Stimulated activated CD8-positive, alpha-beta memory T cell treated with anti-CD3 and anti-CD28 coated beads, Interleukin-15, amount 100 ng/mL, for 48 hours (primary cell): ENCODE data around the gene PYCARD.
"Not testable (repeated sequence)": the region's sequence is repeated elsewhere in the genome, so short reads cannot be mapped to it uniquely, and the experiment has no call there.

Source experiments
- DNase-seq, 2 donors: peaks; one replicate each; pipeline ENCODE4 v3.0.0-alpha.2; 2020; ENCODE audit warnings: low read depth in 2 of 2

PYCARD gene

DNA sequence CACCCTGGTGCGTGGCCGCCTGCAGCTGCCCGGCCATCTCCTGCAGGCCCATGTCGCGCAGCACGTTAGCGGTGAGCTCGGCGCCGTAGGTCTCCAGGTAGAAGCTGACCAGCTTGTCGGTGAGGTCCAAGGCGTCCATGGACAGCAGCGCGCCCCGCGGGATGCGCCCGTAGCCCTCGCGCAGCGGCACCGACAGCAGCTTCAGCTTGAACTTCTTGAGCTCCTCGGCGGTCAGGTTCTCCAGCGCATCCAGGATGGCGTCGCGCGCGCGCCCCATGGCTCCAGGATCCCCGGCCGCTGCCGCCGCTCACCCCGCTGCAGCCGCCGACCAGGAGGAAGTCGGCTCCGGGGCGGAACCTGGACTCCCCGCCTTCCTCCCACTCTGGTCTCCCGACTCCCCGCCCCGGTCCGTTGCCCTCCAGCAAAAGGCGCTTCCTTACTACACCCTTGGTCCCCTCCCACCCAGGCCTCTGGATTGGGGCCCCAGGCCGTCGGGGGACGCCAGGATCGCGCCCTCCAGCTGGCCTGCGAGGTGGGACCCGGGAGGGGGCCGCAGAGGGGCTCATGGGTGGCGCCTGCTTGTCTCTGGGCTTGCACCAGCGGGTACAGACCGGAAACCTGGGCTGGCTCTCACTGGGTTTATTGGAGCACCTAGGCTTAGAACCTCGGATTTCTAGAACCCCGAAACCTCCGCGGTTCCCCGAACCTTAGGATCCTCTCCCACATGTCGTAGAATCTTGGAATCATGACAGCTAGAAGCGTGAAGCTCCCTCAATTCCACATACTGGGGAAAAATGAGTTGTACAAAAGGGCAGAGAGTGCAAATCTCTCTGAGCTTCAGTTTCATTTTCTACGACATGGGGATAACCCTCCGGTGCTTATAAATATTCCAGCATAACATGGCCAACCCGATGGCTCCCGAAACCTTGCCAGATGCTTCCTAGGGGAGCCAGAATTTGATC lies at the start of gene PYCARD:
Gene PYCARD (minus strand): TSS at position 347 of the 962 bp plus-strand sequence. CDS start 70 bp downstream, at position 277.
- no peak for DNase-seq

DNA sequence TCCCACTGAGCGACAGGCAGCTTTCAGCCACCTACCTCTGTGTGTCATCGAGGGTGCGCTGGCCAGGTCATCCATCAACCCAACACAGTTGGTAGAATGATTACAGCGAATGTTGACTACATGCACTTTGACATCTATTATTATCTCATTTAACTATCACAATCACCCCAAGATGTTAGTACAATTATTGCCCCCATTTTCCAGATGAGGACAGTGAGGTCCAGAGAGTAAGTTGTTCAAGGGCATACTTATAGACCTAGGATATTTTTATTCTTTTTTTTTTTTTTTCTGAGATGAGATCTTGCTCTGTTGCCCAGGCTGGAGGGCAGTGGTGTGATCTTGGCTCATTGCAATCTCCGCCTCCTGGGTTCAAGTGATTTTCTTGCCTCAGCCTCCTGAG lies 48.9 kb upstream of the PYCARD start:
- no peak for DNase-seq

DNA sequence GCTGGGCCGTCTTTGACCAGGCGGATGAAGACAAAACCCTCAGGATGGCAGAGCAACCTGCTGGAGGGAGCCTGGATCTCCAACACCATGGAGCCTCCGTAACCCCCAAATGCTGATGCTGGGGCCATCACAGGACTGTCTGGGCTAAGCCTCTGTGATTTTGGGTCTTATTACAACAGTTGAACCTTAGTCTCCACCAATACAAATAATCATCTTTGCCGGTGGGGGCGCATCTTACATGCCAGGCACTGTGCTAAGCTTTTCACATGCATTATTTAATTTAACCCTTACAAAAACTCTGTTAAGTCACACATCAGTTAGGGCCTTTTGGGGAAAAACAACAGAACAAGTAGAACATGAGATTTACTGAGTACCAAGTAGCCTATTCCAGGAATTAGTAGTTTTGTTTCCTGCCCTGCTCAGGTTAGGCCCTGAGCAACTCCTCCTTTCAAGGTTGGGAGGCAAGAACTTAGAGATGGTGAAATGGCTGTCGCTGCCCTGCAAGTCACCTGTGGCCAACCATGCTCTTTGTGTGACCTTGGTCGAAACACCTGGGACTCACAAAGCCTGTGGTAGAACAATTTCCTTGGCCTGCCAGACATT lies 48.3 kb upstream of the PYCARD start:
- no peak for DNase-seq

DNA sequence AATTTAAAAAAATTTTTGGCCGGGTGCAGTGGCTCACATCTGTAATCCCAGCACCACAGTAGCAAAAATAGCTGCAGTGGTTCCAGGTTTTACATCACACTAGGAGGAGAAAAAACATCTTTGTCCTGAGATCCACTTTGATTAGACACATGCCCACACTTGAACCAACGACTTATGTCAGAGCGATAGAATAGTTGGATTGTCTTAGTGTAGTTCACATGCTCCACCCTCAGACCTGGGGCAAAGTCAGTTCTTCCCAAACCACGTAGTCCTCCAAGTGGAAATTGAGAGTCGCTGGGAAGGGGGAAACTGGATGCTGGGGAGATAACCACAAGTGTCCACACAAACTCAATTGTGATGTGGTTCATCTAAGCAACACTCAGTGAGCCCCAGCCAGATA lies 45.8 kb upstream of the PYCARD start:
- DNase-seq: no peak

DNA sequence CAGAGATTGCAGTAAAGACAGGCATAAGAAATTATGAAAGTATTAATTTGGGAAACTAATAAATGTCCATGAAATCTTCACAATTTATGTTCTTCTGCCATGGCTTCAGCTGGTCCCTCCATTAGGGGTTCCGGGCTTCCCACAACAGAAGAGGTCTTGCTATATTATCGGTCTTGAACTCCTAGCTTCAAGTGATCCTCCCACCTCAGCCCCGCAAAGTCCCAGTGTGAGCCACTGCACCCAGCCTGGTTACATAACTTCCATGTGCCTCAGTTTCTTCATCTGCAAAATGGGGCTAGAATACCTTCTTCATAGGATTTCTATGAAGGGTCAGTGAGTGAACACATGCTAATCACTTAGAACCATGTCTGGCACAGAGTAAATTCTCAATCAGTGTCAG lies 43.7 kb upstream of the PYCARD start:
- no peak for DNase-seq

DNA sequence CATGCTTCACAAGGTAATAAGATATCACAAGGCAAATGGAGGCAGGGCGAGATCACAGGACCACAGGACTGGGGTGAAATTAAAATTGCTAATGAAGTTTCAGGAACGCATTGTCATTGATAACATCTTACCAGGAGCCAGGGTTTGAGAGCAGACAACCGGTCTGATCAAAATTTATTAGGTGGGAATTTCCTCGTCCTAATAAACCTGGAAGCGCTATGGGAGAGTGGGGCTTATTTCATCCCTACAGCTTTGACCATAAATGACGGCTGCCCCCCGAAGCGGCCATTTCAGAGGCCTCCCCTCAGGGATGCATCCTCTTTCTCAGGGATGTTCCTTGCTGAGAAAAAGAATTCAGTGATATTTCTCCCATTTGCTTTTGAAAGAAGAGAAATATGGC lies 43.0 kb upstream of the PYCARD start:
- not testable (repeated sequence) for DNase-seq

DNA sequence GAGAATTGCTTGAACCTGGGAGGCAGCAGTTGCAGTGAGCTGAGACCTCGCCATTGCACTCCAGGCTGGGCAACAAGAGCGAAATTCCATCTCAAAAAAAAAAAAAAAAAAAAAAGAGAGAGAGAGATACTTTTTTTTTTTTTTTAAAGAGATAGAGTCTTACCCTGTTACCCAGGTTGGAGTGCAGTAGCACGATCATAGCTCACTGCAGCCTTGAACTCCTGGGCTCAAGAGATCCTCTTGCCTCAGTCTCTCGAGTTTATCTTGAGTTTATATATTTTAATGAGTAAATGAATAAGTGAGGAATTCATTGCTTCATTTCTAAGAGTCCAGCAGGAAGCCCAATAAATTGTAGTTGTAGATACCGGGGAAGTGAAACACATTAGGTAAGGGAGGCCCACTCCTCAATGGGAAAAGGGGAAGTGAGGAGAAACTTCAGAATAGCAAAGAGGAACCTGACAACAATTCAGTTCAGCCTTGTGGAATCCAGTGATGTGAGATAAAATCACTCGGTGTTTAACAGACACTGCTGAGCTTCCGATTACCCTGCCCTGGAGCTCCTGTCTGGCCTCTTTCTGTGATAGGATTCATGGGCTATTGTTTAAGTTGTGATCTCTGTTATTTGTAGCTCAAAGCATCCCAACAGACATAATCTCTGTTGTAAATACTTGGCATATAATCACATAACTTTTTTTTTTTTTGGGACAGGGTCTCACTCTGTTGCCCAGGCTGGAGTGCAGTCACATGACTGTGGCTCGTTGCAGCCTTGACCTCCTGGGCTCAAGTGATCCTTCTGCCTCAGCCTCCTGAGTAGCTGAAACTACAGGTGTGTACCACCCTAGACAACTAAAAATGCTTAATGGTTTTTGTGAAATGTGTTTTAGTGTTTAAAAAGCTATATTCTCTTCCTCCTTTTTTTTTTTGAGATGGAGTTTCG lies 41.4 kb upstream of the PYCARD start:
- DNase-seq: no peak

DNA sequence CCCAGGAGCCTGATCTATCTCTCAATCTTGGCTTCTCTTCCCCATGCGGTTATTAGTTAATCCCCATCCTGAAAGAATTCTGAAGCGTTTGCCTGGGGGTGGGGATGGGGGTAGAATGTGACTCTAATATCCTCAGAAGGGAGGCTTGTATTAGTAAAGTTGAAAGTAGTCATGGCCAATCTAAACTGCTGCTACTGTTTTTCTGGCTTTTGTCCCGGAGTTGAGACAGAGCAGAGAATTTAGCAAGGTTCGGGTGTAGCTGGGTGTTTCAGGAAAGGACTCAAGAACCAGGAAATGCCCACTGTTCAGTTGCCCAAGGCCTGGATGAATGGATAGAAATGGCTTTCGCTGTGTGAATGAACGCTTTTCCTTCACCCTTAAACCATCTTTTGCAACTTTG lies 39.6 kb upstream of the PYCARD start:
- no peak for DNase-seq

DNA sequence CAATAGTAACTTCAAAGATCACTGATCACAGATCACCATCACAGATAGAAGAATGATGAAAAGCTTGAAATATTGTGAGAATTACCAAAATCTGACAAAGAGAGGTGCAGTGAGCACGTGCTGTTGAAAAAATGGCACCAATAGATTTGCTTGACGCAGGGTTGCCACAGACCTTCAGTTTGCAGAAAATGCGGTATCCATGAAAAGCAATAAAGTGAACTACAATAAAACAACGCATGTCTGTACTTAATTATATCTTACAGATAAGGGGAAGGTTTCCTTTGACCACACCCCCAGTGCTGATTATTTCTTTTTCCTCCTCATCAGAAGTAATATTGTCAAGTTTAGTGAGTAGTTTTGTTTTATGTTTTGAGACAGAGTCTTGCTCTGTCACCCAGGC lies 35.5 kb upstream of the PYCARD start:
- DNase-seq: no peak

DNA sequence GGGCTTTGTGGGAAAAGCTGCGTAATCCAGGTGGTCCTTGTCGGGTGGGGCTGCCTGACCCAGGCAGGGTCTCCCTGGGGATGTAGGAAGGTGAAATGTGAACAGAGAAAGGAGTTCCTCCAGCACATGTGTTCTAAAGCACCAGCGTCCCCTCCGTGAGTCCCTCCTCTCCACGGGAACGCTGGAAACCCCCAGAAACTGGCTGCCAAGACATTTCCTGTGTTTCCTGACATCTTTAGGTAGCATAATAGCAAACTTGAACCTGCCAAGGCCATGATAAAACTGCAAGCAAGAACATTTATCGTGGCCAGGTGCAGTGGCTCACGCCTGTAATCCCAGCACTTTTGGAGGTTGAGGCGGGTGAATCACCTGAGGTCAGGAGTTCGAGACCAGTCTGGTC lies 26.9 kb upstream of the PYCARD start:
- no peak for DNase-seq

DNA sequence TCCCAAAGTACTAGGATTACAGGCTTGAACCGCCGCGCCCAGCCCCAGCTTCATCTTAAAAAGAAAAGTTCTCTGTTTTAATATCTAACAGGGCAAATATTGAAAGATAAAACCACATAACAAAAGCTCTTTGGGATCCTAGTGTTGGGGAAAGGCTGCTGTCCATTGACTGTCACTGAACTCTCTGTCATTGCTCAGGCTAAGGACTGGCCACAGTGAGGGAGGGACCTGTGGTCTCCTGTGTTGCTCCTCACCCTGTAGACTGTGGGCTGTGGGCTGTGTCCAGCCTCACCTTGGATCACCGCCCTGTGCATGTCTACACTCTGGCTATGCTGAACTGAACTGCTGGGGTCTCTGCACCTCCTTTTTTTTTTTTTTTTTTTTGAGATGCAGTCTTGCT lies 25.6 kb upstream of the PYCARD start:
- no peak for DNase-seq

DNA sequence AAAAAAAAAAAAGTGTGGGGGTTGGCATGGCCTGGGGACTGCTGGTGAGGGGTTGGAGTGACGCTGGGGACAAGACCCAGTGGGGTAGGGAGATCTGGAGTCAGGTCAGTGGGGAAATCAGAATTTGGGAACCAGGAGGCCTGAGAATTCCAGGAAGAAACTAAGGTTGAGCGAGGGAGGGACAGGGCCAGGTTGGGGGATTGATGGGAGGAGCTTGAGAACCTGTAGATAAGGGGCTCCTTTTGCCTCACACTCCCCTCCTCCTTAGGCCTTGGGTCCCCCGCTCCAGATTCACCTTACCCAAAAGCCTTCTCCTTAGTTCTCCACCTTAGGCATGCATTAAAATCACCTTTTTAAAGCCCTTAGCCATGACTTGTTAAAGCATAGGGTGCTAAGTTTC lies 22.6 kb upstream of the PYCARD start:
- DNase-seq: no peak

DNA sequence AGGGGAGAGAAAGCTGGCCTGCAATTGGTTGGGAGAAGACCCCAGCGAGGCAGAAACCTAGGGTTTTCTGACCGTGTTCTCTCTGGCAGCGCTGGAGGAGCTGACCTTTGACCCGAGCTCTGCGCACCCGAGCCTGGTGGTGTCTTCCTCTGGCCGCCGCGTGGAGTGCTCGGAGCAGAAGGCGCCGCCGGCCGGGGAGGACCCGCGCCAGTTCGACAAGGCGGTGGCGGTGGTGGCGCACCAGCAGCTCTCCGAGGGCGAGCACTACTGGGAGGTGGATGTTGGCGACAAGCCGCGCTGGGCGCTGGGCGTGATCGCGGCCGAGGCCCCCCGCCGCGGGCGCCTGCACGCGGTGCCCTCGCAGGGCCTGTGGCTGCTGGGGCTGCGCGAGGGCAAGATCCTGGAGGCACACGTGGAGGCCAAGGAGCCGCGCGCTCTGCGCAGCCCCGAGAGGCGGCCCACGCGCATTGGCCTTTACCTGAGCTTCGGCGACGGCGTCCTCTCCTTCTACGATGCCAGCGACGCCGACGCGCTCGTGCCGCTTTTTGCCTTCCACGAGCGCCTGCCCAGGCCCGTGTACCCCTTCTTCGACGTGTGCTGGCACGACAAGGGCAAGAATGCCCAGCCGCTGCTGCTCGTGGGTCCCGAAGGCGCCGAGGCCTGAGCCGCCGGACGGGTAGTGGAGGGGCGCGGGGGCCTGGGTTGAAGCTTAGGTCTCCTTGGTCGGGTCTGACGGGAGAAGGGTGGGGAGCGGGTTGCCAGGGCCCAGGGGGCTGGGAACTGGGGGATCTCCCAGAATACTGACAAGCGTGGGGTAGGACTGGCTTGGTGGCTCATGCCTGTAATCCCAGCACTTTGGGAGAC lies 21.8 kb upstream of the PYCARD start:
- DNase-seq: no peak

DNA sequence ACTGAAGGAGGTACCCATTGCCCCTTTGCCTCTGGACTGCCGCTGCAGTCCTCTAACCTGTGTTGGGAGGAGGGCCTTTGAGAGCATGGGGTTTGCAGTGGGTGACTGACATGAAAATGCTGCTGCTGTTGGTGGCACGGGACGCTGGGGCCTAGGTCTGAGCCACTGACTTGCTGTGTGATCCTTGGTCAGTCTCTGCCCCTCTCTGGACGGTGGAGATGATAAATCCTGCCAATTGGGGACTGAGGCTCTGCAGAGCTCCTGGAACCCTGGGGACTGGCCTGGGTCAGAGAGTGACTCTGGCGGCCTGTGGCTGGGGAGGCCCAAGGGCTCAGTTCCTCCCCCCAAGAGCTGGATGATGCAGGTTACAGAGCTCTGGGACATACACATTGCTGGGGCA lies 20.5 kb upstream of the PYCARD start:
- no peak for DNase-seq

DNA sequence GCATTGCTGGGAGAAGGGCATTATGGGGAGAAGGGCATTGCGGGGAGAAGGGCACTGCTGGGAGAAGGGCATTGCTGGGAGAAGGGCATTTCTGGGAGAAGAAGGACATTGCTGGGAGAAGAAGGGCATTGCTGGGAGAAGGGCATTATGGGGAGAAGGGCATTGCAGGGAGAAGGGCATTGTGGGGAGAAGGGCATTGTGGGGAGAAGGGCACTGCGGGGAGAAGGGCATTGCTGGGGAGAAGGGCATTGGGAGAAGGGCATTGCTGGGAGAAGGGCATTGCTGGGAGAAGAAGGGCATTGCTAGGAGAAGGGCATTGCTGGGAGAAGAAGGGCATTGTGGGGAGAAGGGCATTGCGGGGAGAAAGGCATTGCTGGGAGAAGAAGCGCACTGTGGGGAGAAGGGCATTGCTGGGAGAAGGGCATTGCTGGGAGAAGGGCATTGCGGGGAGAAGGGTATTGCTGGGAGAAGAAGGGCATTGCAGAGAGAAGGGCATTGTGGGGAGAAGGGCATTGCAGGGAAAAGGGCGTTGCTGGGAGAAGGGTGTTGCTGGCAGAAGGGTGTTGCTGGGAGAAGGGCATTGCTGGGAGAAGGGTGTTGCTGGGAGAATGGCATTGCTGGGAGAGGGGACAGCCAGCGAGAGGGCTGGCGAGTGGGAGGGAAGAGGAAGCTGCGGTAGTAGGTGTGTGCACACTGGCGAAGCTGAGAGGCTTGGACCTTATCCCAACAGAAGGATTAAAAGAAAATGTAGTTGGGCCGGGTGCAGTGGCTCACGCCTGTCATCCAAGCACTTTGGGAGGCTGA lies 19.0 kb upstream of the PYCARD start:
- no peak for DNase-seq

DNA sequence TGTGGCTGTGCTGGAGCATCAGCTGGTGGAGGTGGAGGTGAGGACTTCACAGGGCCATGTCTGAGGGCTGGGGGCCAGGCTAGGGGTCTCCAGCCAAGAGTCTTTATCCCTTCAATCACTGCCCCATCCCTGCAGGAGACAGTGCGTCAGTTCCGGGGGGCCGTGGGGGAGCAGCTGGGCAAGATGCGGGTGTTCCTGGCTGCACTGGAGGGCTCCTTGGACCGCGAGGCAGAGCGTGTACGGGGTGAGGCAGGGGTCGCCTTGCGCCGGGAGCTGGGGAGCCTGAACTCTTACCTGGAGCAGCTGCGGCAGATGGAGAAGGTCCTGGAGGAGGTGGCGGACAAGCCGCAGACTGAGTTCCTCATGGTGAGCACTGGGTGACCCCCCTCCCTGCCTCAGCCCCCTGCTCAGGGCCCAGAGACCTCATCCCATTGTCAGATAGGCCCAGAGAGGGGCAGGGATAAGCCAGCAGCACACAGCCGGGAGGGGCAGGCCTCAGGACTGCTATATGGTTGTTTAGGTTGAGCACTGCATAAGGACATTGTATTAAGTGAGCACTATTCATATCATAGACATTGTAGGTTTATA lies 16.7 kb upstream of the PYCARD start:
- no peak for DNase-seq

DNA sequence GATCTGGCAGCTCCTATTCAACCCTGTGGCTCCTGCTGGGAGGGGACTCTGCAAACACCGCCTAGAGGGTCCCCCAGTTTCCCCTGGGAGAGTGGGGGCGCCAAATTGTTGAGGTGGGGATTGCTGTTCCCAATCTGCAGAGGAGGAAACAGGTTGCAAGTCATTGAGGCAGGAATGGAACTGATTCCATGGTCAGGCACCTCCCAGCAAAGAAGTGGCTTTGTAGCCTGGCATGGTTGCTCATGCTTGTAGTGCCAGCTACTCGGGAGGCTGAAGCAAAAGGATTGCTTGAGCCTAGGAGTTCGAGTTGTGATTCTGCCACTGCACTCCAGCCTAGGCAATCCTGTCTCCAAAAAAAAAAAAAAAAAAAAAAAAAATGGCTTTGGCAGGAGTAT lies 14.6 kb upstream of the PYCARD start:
- DNase-seq: no peak

DNA sequence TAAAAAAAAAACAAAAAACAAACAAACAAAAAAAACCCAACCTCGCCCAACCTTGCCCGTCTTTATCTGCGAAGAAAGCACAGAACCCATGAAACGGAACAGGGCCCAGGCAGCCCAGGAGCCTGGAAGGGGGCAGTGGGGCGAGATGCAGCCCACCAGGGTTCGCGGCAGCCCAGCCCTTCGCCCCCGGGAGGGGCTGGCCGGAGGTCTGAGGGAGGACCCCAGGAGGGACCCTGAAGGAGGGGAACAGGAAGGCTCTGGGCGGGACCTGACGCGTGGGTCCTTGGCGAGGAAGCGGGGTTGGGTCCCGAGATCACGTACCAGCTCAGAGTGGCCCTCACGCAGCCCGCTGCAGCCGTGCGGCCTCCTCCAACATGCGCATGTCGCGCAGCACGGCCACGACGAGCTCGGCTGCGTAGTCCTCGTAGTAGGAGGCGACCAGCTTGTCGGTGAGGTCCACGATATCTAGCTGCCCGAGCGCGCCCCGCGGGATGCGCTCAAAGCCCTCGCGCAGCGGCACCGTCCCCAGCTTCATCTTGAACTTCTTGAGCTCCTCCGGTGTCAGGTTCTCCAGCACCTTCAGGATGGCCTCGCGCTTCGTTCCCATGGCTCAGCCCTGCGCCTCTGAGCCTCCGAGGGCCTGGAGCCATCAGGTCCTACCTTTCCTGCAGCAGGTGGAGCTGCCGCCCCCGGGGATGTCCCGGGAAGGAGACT lies 14.0 kb upstream of the PYCARD start, which contains the start of gene PYDC1:
Gene PYDC1 (minus strand): TSS at position 714 of the 714 bp plus-strand sequence. CDS start 107 bp downstream, at position 607.
- DNase-seq: no peak
